Ishikawa (cell line): ENCODE results near the gene GRIK1.

Experiments
- CEBPB ChIP-seq: IDR thresholded peaks from 2 replicates; pipeline ENCODE4 v1.6.1; 2012
- CREB1 ChIP-seq: IDR thresholded peaks from 2 replicates; pipeline ENCODE4 v1.6.1; 2012; ENCODE audit warnings: low read depth
- EGR1 ChIP-seq: IDR thresholded peaks from 2 replicates; pipeline ENCODE4 v1.6.1; 2012
- EP300 ChIP-seq: IDR thresholded peaks from 2 replicates; pipeline ENCODE4 v1.6.1; 2012; ENCODE audit warnings: borderline replicate concordance
- FOXM1 ChIP-seq: IDR thresholded peaks from 2 replicates; pipeline ENCODE4 v1.6.1; 2012; ENCODE audit warnings: low read depth, borderline replicate concordance
- NFIC ChIP-seq: IDR thresholded peaks from 2 replicates; pipeline ENCODE4 v1.6.1; 2012
- RAD21 ChIP-seq: IDR thresholded peaks from 2 replicates; pipeline ENCODE4 v1.6.1; 2012; ENCODE audit warnings: low read depth
- TAF1 ChIP-seq: IDR thresholded peaks from 2 replicates; pipeline ENCODE4 v1.6.1; 2012; ENCODE audit warnings: low read depth, mild to moderate bottlenecking
- TCF12 ChIP-seq: IDR thresholded peaks from 2 replicates; pipeline ENCODE4 v1.6.1; 2012; ENCODE audit warnings: low read depth
- TEAD4 ChIP-seq: IDR thresholded peaks from 2 replicates; pipeline ENCODE4 v1.6.1; 2012
- USF1 ChIP-seq: IDR thresholded peaks from 2 replicates; pipeline ENCODE4 v1.6.1; 2012
- YY1 ChIP-seq: IDR thresholded peaks from 2 replicates; pipeline ENCODE4 v1.6.1; 2012; ENCODE audit warnings: low read depth
- ZBTB7A ChIP-seq: IDR thresholded peaks from 2 replicates; pipeline ENCODE4 v1.6.1; 2012; ENCODE audit warnings: low read depth
- TF ChIP-seq, protein P1 (sequence below): IDR thresholded peaks from 2 replicates; pipeline ENCODE4 v1.6.1; 2012; ENCODE audit warnings: low read depth, mild to moderate bottlenecking
- TF ChIP-seq, protein P2 (sequence below): IDR thresholded peaks from 2 replicates; pipeline ENCODE4 v1.6.1; 2012

Gene GRIK1

DNA sequence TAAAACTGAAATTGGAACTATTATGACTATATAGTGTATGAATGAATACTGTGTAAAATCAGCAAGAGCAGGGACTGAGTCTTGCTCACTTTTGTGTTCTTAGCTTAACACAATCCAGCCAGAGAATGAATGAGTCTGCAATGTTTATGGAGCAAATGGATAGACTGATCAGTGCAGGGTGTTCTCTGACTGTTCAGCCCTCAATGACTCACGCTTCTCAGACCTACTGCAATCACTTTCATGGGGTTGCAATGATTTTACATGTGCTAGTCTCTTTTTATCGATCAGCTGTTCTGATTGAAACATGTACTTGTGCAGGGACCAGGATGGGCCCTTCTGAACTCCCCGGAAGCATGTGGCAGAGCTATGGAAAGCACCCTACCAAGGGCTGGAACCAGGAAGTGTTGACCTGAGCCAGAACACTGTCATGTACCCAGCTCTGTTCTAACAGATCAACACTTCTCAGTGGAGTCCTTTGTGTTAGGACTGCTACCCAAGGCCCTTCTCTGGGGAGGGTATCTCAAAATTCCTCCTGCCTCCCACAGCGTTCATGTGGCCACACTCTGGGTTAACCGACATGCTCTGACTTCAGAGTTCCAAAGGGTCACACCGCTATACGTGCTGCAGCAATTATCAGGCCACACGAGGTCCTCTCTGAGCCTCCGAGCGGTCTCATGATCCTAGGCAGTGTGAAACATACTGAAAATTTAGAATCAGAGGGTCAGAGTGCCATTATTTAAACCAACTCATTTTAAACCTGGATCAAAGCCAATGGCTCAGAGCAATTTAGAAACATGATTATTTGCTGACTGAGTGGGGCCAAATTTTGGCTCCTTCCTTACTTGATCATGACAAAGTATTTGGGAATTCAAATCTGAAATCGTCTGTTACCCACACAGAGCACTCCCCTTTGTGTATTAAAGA lies 35.2 kb downstream of the GRIK1 start:
- TF ChIP-seq, protein P1, sequence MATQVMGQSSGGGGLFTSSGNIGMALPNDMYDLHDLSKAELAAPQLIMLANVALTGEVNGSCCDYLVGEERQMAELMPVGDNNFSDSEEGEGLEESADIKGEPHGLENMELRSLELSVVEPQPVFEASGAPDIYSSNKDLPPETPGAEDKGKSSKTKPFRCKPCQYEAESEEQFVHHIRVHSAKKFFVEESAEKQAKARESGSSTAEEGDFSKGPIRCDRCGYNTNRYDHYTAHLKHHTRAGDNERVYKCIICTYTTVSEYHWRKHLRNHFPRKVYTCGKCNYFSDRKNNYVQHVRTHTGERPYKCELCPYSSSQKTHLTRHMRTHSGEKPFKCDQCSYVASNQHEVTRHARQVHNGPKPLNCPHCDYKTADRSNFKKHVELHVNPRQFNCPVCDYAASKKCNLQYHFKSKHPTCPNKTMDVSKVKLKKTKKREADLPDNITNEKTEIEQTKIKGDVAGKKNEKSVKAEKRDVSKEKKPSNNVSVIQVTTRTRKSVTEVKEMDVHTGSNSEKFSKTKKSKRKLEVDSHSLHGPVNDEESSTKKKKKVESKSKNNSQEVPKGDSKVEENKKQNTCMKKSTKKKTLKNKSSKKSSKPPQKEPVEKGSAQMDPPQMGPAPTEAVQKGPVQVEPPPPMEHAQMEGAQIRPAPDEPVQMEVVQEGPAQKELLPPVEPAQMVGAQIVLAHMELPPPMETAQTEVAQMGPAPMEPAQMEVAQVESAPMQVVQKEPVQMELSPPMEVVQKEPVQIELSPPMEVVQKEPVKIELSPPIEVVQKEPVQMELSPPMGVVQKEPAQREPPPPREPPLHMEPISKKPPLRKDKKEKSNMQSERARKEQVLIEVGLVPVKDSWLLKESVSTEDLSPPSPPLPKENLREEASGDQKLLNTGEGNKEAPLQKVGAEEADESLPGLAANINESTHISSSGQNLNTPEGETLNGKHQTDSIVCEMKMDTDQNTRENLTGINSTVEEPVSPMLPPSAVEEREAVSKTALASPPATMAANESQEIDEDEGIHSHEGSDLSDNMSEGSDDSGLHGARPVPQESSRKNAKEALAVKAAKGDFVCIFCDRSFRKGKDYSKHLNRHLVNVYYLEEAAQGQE, result no peak
- TF ChIP-seq TAF1 (no peak), CEBPB (no peak), CREB1 (no peak), TCF12 (no peak), USF1 (no peak), YY1 (no peak), EP300 (no peak), ZBTB7A (no peak), NFIC (no peak), EGR1 (no peak), FOXM1 (no peak), RAD21 (no peak), TEAD4 (no peak)
- TF ChIP-seq, protein P2, sequence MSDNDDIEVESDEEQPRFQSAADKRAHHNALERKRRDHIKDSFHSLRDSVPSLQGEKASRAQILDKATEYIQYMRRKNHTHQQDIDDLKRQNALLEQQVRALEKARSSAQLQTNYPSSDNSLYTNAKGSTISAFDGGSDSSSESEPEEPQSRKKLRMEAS, result no peak

GRCh38 chr21:29896884-29897283 lies 42.9 kb downstream of the GRIK1 start:
- TF ChIP-seq CREB1, result no peak
- TF ChIP-seq FOXM1, result no peak
- TF ChIP-seq CEBPB, result no peak
- no peak for TF ChIP-seq EP300
- TF ChIP-seq EGR1, result no peak
- TF ChIP-seq, protein P1, result no peak
- no peak for TF ChIP-seq TAF1
- TF ChIP-seq YY1, result no peak
- TF ChIP-seq, protein P2, result no peak
- no peak for TF ChIP-seq NFIC
- no peak for TF ChIP-seq TEAD4
- no peak for TF ChIP-seq RAD21

DNA sequence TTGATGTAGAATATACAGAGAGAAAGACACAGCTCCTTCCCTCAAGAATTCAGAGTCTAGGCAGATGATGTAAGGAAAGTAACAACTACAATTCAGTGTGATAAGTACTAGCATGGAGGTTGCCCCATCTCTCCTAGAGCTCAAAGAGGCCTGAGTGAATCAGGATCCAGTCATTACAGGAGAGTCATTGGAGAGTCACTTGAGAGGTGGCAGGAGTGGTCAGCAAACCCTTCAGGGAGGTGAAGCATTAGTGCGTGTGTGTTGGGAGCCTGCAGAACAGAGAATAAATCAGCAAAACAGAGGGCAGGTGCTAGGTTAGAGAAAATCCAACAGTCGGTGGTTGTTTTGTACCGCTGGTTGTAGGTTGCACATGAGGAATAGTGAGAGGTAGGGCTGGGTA lies 46.1 kb downstream of the GRIK1 start:
- TF ChIP-seq TAF1 (no peak), NFIC (no peak), RAD21 (no peak), USF1 (no peak), EP300 (no peak), TEAD4 (no peak), CREB1 (no peak), YY1 (no peak), FOXM1 (no peak)

- TF ChIP-seq TAF1 (no peak), USF1 (no peak), CREB1 (no peak), YY1 (no peak), RAD21 (no peak), FOXM1 (no peak), TEAD4 (no peak), EP300 (no peak), NFIC (no peak), CEBPB (no peak), EGR1 (no peak), ZBTB7A (no peak), TCF12 (no peak)
- TF ChIP-seq, protein P2, result no peak
- TF ChIP-seq, protein P1, result no peak
Measured at GRCh38 chr21:29892379-29892778, 47.4 kb downstream of the GRIK1 start.
